ENCODE data around the gene NEBL.

The NEBL gene

GRCh38 chr10:20890009-20890408 is 7.1 kb downstream of the NEBL start:
- H3F3A ChIP-seq (ENCODE audit: insufficient read depth, low read length): no peaks in the 10 kb centered on the region
- H3K79me2 ChIP-seq (ENCODE audit: insufficient read depth, low read length): no peaks in the 10 kb centered on the region
- H2AFZ ChIP-seq (ENCODE audit: low read length): no peak overlapping the region
- H3K4me3 ChIP-seq (ENCODE audit: low read depth, low read length, poor library complexity, severe bottlenecking): no peak overlapping the region
- no peak overlapping the region for H3K27ac ChIP-seq (ENCODE audit: low read depth, low read length, poor library complexity, severe bottlenecking)
- no peaks in the 10 kb centered on the region for H3K27me3 ChIP-seq (ENCODE audit: insufficient read depth, low read length)
- no peaks in the 10 kb centered on the region for H4K20me1 ChIP-seq (ENCODE audit: insufficient read depth, low read length)
- H3K4me2 ChIP-seq (ENCODE audit: low read length): no peak overlapping the region
- no peaks in the 10 kb centered on the region for H3K9me2 ChIP-seq (ENCODE audit: low read depth, low read length)
- H3K9ac ChIP-seq (ENCODE audit: low read length): no peak overlapping the region
- H3K36me3 ChIP-seq (ENCODE audit: insufficient read depth, low read length): no peaks in the 10 kb centered on the region
- no peaks in the 10 kb centered on the region for H3K9me3 ChIP-seq (ENCODE audit: low read length)
- no peaks in the 10 kb centered on the region for H3K4me1 ChIP-seq (ENCODE audit: insufficient read depth, low read length, severe bottlenecking)
- TF ChIP-seq, protein P1, sequence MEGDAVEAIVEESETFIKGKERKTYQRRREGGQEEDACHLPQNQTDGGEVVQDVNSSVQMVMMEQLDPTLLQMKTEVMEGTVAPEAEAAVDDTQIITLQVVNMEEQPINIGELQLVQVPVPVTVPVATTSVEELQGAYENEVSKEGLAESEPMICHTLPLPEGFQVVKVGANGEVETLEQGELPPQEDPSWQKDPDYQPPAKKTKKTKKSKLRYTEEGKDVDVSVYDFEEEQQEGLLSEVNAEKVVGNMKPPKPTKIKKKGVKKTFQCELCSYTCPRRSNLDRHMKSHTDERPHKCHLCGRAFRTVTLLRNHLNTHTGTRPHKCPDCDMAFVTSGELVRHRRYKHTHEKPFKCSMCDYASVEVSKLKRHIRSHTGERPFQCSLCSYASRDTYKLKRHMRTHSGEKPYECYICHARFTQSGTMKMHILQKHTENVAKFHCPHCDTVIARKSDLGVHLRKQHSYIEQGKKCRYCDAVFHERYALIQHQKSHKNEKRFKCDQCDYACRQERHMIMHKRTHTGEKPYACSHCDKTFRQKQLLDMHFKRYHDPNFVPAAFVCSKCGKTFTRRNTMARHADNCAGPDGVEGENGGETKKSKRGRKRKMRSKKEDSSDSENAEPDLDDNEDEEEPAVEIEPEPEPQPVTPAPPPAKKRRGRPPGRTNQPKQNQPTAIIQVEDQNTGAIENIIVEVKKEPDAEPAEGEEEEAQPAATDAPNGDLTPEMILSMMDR (IDR thresholded peaks at IDR 0.05; ENCODE audit: low read length): no peak
- TF ChIP-seq EZH2 (IDR thresholded peaks at IDR 0.05; ENCODE audit: borderline replicate concordance, low read length): no peak

- H3K4me3 ChIP-seq (ENCODE audit: low read depth, low read length, poor library complexity, severe bottlenecking): no peak overlapping the region
- no peak for TF ChIP-seq EZH2 (IDR thresholded peaks at IDR 0.05; ENCODE audit: borderline replicate concordance, low read length)
- TF ChIP-seq, protein P1 (IDR thresholded peaks at IDR 0.05; ENCODE audit: low read length): peak; percentile 15; the same call in 1 of the 2 replicates
Observed at GRCh38 chr10:20888620-20889330, 8.3 kb downstream of the NEBL start.

DNA sequence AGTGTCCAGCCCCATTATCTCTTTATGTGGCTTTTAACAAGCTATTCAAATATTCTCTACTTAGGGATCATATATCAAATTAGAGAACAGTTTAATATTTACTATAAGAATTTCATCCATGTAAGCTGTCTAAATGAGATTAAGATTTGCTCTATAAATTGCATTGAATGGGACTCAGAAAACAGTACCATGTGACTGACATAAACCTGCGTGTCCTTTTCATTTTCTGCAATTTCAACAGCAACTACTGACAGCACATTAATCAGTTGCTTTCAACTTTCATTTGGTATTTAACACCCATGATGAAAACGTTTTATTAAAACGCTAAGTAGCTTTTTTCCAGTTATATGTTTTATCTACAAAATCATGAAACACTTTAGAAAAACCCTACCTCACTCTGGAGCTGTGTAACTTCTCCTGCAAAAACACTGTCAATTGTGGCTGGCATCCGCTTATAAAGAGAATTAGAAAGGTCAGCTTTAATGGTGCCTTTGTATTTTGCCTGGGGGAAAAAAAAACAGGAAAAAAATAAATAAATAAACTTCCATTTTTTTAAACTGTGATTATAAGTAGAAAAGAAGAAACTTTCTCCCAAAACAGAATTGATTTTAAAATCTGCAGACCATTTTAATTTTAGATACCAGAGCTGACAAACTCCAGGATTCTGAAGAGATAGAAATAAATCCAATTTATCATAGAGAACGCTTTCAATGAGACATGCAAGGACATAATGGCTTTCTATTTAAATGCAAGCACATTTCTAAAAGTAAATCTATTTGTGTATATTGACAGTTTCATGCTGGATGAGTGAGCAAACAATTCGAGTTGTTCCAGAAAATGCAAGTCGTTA is 9.2 kb downstream of the NEBL start:
- H3F3A ChIP-seq (ENCODE audit: insufficient read depth, low read length): 0 out of 2 replicates have a peak, but pooled peaks cover 4% of the 10 kb centered on the region
- no peak overlapping the region for H3K9ac ChIP-seq (ENCODE audit: low read length)
- no peak overlapping the region for H3K4me3 ChIP-seq (ENCODE audit: low read depth, low read length, poor library complexity, severe bottlenecking)
- TF ChIP-seq, protein P1 (IDR thresholded peaks at IDR 0.05; ENCODE audit: low read length): no peak
- TF ChIP-seq EZH2 (IDR thresholded peaks at IDR 0.05; ENCODE audit: borderline replicate concordance, low read length): no peak
- H3K4me1 ChIP-seq (ENCODE audit: insufficient read depth, low read length, severe bottlenecking): no peaks in the 10 kb centered on the region
- no peaks in the 10 kb centered on the region for H3K36me3 ChIP-seq (ENCODE audit: insufficient read depth, low read length)
- no peaks in the 10 kb centered on the region for H3K9me3 ChIP-seq (ENCODE audit: low read length)
- no peaks in the 10 kb centered on the region for H4K20me1 ChIP-seq (ENCODE audit: insufficient read depth, low read length)
- no peak overlapping the region for H3K4me2 ChIP-seq (ENCODE audit: low read length)
- H3K9me2 ChIP-seq (ENCODE audit: low read depth, low read length): no peaks in the 10 kb centered on the region
- H3K27me3 ChIP-seq (ENCODE audit: insufficient read depth, low read length): no peaks in the 10 kb centered on the region
- H2AFZ ChIP-seq (ENCODE audit: low read length): no peak overlapping the region
- H3K79me2 ChIP-seq (ENCODE audit: insufficient read depth, low read length): no peaks in the 10 kb centered on the region
- no peak overlapping the region for H3K27ac ChIP-seq (ENCODE audit: low read depth, low read length, poor library complexity, severe bottlenecking)

More at GRCh38 chr10:20888620-20889330, 8.3 kb downstream of the NEBL start:
- H3K27me3 ChIP-seq (ENCODE audit: insufficient read depth, low read length): no peaks in the 10 kb centered on the region
- no peak overlapping the region for H2AFZ ChIP-seq (ENCODE audit: low read length)
- no peaks in the 10 kb centered on the region for H3K9me3 ChIP-seq (ENCODE audit: low read length)
- 0 out of 2 replicates have a peak, but pooled peaks cover 4% of the 10 kb centered on the region for H3F3A ChIP-seq (ENCODE audit: insufficient read depth, low read length)
- H4K20me1 ChIP-seq (ENCODE audit: insufficient read depth, low read length): no peaks in the 10 kb centered on the region
- no peak overlapping the region for H3K27ac ChIP-seq (ENCODE audit: low read depth, low read length, poor library complexity, severe bottlenecking)
- H3K36me3 ChIP-seq (ENCODE audit: insufficient read depth, low read length): no peaks in the 10 kb centered on the region
- H3K4me2 ChIP-seq (ENCODE audit: low read length): no peak overlapping the region
- H3K4me1 ChIP-seq (ENCODE audit: insufficient read depth, low read length, severe bottlenecking): no peaks in the 10 kb centered on the region
- H3K9me2 ChIP-seq (ENCODE audit: low read depth, low read length): no peaks in the 10 kb centered on the region
- H3K9ac ChIP-seq (ENCODE audit: low read length): no peak overlapping the region
- H3K79me2 ChIP-seq (ENCODE audit: insufficient read depth, low read length): no peaks in the 10 kb centered on the region
